HFF-Myc (cell line): ENCODE data around the gene SH3RF1.

Source experiments
- DNase-seq: peaks from one replicate; pipeline ENCODE4 v3.0.0-alpha.2; 2011; ENCODE audit warnings: low read depth; ENCODE audit errors: extremely low read depth
- H3K4me3 ChIP-seq: replicated peaks from 2 replicates; pipeline ENCODE4 v1.5.1; 2011; ENCODE audit warnings: low read depth, mild to moderate bottlenecking, control low read depth, low read length
- CTCF ChIP-seq: IDR thresholded peaks from 2 replicates; pipeline ENCODE4 v1.5.1; 2012; ENCODE audit warnings: mild to moderate bottlenecking, low read depth, low read length, control low read depth; ENCODE audit errors: missing control alignments

The SH3RF1 gene

GRCh38 chr4:169158046-169158445 lies 112.7 kb downstream of the SH3RF1 start:
- no peak overlapping the region for H3K4me3 ChIP-seq
- TF ChIP-seq CTCF, result no peak
- no peak for DNase-seq

- no peak for TF ChIP-seq CTCF
- no peak for DNase-seq
- no peak overlapping the region for H3K4me3 ChIP-seq
These were observed 114.4 kb downstream of the SH3RF1 start for GRCh38 chr4:169156392-169156791.

GRCh38 chr4:169154121-169154520 lies 116.6 kb downstream of the SH3RF1 start:
- no peak for DNase-seq
- TF ChIP-seq CTCF, result no peak
- no peak overlapping the region for H3K4me3 ChIP-seq

GRCh38 chr4:169153481-169154087 lies 117.2 kb downstream of the SH3RF1 start:
- no peak for DNase-seq
- TF ChIP-seq CTCF, result no peak
- no peak overlapping the region for H3K4me3 ChIP-seq

- no peak for TF ChIP-seq CTCF
- no peak for DNase-seq
- no peak overlapping the region for H3K4me3 ChIP-seq
These were observed 117.9 kb downstream of the SH3RF1 start for GRCh38 chr4:169152899-169153298.

- DNase-seq, result no peak
- H3K4me3 ChIP-seq, result no peak overlapping the region
- TF ChIP-seq CTCF, result no peak
These were observed 118.7 kb downstream of the SH3RF1 start for GRCh38 chr4:169152098-169152497.

GRCh38 chr4:169151671-169152070 lies 119.1 kb downstream of the SH3RF1 start:
- no peak overlapping the region for H3K4me3 ChIP-seq
- TF ChIP-seq CTCF, result no peak
- DNase-seq, result no peak
